WTC11 (cell line): Measurements from ENCODE around the gene MAMLD1. TPM values are rescaled to one million over a fixed set of nuclear protein-coding genes. Genes with fewer than 3 reads are reported as not detected.

Experiments used
- ATAC-seq: fragments of 200-7000 bp; cut with Tn5 transposase; 2 replicates; pipeline ENCODE4 v1.10.0; 2021; ENCODE audit warnings: mild to moderate bottlenecking, moderate library complexity
- CTCF ChIA-PET: fragments of 300-600 bp; sonication (Branson Sonifier 250); formaldehyde crosslinking; loops from one replicate; lab custom pipeline; 2021; ENCODE audit warnings: antibody characterized with exemption; lab: Charles Lee
- POLR2A ChIA-PET: fragments of 350-600 bp; sonication (Branson Sonifier 250); formaldehyde crosslinking; loops from one replicate; lab custom pipeline; 2021; ENCODE audit warnings: antibody characterized with exemption; lab: Charles Lee
- DNase-seq: peaks from one replicate; pipeline ENCODE4 v3.0.0; 2021; ENCODE audit warnings: low spot score
- H3K27ac Mint-ChIP-seq: 2 replicates; pipeline ENCODE4 v1.8.0; 2021; ENCODE audit warnings: mixed read lengths
- H3K27me3 Mint-ChIP-seq: 2 replicates; pipeline ENCODE4 v1.8.0; 2021; ENCODE audit warnings: low read depth, mild to moderate bottlenecking, moderate library complexity, mixed read lengths
- H3K36me3 Mint-ChIP-seq: 2 replicates; pipeline ENCODE4 v1.8.0; 2021; ENCODE audit warnings: mixed read lengths
- H3K4me1 Mint-ChIP-seq: 2 replicates; pipeline ENCODE4 v1.8.0; 2022; ENCODE audit warnings: mixed read lengths
- H3K4me3 Mint-ChIP-seq: 2 replicates; pipeline ENCODE4 v1.8.0; 2021; ENCODE audit warnings: mild to moderate bottlenecking, moderate library complexity, mixed read lengths
- H3K9me3 Mint-ChIP-seq: 2 replicates; pipeline ENCODE4 v1.8.0; 2021; ENCODE audit warnings: mixed read lengths
- ELF4 ChIP-seq: sonication (generic); formaldehyde crosslinking; IDR thresholded peaks from 2 replicates; pipeline ENCODE4 v1.8.1; 2022; ENCODE audit warnings: low read depth, mild to moderate bottlenecking, moderate library complexity, missing genetic modification reagents
- ERG ChIP-seq: fragments of 250-450 bp; sonication (Bioruptor Pico); IDR thresholded peaks from 2 replicates; pipeline ENCODE4 v1.8.0; 2021; ENCODE audit warnings: mild to moderate bottlenecking
- FOXJ3 ChIP-seq: sonication (generic); formaldehyde crosslinking; IDR thresholded peaks from 2 replicates; pipeline ENCODE4 v1.9.0; 2021; ENCODE audit warnings: missing genetic modification reagents, mild to moderate bottlenecking, borderline replicate concordance
- NFE2L1 ChIP-seq: sonication (generic); formaldehyde crosslinking; IDR thresholded peaks from 2 replicates; pipeline ENCODE4 v1.8.1; 2023; ENCODE audit warnings: missing genetic modification reagents
- NR1H2 ChIP-seq: sonication (generic); formaldehyde crosslinking; IDR thresholded peaks from 2 replicates; pipeline ENCODE4 v1.9.0; 2021; ENCODE audit warnings: mild to moderate bottlenecking, moderate library complexity, missing genetic modification reagents
- NR2C2 ChIP-seq: sonication (generic); formaldehyde crosslinking; IDR thresholded peaks from 2 replicates; pipeline ENCODE4 v1.8.0; 2022; ENCODE audit warnings: mild to moderate bottlenecking, missing genetic modification reagents
- PRDM15 ChIP-seq: sonication (generic); formaldehyde crosslinking; IDR thresholded peaks from 2 replicates; pipeline ENCODE4 v1.8.0; 2022; ENCODE audit warnings: missing genetic modification reagents
- STAT6 ChIP-seq: sonication (generic); formaldehyde crosslinking; conservative IDR thresholded peaks from 2 replicates; pipeline ENCODE4 v1.8.1; 2023; ENCODE audit warnings: mild to moderate bottlenecking, low read depth, missing genetic modification reagents, moderate library complexity
- TEAD4 ChIP-seq: sonication (generic); formaldehyde crosslinking; IDR thresholded peaks from 2 replicates; pipeline ENCODE4 v1.8.0; 2022; ENCODE audit warnings: mild to moderate bottlenecking, missing genetic modification reagents
- total RNA-seq: library from RNA; stranded (reverse); gene quantifications from 3 replicates; pipeline ENCODE4 v1.2.3, GENCODE V29; 2021
- TF ChIP-seq, protein P1 (sequence below): sonication (generic); formaldehyde crosslinking; IDR thresholded peaks from 2 replicates; pipeline ENCODE4 v1.8.1; 2023; ENCODE audit warnings: mild to moderate bottlenecking, moderate library complexity, missing genetic modification reagents
- TF ChIP-seq, protein P2 (sequence below): fragments of 250-450 bp; sonication (Bioruptor Pico); IDR thresholded peaks from 2 replicates; pipeline ENCODE4 v2.1.2; 2022; ENCODE audit warnings: mild to moderate bottlenecking, moderate library complexity
- TF ChIP-seq, protein P3 (sequence below): sonication (generic); formaldehyde crosslinking; IDR thresholded peaks from 2 replicates; pipeline ENCODE4 v1.8.1; 2023; ENCODE audit warnings: mild to moderate bottlenecking, missing genetic modification reagents, moderate library complexity
- TF ChIP-seq, protein P4 (sequence below): sonication (generic); formaldehyde crosslinking; IDR thresholded peaks from 2 replicates; pipeline ENCODE4 v1.8.0; 2023; ENCODE audit warnings: missing genetic modification reagents, mild to moderate bottlenecking, borderline replicate concordance

Gene MAMLD1
- total RNA-seq, 1 experiment from 2014 or later = 0.35 TPM

DNA sequence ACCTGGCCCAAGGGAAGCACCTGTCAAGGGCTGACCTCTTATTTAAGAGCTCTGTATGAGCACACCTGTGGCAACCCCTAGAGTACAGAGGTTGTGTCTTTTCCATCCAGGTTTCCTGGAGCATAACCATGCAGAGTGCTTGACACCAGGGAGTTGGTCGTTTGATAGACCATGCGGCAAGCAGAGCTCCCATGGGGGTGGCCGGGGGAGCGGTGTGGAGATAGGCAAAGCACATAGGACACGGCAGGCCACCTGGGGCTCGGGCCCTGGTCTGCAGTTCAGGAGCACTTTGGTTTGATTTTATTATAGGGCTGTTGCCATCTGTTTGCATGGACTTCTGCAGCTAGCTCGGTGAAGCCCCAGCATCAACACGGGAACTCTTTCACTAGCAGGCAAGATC lies 110.3 kb downstream of the MAMLD1 start (continued):
- TF ChIP-seq ERG (CRISPR knock-in tag) = no peak

- H3K27ac Mint-ChIP-seq = no peak overlapping the region
- H3K4me1 Mint-ChIP-seq = 0 out of 2 replicates have a peak, but pooled peaks cover 3% of the 10 kb centered on the region
- no peak for DNase-seq
- no peak overlapping the region for H3K4me3 Mint-ChIP-seq
- POLR2A ChIA-PET = no interaction called here
- no peak for ATAC-seq
- CTCF ChIA-PET = no interaction called here
- no peaks in the 10 kb centered on the region for H3K27me3 Mint-ChIP-seq
- TF ChIP-seq ELF4 (no peak), STAT6 (no peak), NFE2L1 (no peak), TEAD4 (no peak), NR1H2 (no peak), PRDM15 (CRISPR knock-in tag) (no peak), NR2C2 (CRISPR knock-in tag) (no peak), FOXJ3 (no peak)
- TF ChIP-seq, protein P1, sequence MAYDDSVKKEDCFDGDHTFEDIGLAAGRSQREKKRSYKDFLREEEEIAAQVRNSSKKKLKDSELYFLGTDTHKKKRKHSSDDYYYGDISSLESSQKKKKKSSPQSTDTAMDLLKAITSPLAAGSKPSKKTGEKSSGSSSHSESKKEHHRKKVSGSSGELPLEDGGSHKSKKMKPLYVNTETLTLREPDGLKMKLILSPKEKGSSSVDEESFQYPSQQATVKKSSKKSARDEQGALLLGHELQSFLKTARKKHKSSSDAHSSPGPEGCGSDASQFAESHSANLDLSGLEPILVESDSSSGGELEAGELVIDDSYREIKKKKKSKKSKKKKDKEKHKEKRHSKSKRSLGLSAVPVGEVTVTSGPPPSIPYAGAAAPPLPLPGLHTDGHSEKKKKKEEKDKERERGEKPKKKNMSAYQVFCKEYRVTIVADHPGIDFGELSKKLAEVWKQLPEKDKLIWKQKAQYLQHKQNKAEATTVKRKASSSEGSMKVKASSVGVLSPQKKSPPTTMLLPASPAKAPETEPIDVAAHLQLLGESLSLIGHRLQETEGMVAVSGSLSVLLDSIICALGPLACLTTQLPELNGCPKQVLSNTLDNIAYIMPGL (CRISPR knock-in tag) = no peak
- TF ChIP-seq, protein P2, sequence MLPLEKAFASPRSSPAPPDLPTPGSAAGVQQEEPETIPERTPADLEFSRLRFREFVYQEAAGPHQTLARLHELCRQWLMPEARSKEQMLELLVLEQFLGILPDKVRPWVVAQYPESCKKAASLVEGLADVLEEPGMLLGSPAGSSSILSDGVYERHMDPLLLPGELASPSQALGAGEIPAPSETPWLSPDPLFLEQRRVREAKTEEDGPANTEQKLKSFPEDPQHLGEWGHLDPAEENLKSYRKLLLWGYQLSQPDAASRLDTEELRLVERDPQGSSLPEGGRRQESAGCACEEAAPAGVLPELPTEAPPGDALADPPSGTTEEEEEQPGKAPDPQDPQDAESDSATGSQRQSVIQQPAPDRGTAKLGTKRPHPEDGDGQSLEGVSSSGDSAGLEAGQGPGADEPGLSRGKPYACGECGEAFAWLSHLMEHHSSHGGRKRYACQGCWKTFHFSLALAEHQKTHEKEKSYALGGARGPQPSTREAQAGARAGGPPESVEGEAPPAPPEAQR (CRISPR knock-in tag) = no peak
- TF ChIP-seq, protein P3, sequence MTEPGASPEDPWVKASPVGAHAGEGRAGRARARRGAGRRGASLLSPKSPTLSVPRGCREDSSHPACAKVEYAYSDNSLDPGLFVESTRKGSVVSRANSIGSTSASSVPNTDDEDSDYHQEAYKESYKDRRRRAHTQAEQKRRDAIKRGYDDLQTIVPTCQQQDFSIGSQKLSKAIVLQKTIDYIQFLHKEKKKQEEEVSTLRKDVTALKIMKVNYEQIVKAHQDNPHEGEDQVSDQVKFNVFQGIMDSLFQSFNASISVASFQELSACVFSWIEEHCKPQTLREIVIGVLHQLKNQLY = no peak
- TF ChIP-seq, protein P4, sequence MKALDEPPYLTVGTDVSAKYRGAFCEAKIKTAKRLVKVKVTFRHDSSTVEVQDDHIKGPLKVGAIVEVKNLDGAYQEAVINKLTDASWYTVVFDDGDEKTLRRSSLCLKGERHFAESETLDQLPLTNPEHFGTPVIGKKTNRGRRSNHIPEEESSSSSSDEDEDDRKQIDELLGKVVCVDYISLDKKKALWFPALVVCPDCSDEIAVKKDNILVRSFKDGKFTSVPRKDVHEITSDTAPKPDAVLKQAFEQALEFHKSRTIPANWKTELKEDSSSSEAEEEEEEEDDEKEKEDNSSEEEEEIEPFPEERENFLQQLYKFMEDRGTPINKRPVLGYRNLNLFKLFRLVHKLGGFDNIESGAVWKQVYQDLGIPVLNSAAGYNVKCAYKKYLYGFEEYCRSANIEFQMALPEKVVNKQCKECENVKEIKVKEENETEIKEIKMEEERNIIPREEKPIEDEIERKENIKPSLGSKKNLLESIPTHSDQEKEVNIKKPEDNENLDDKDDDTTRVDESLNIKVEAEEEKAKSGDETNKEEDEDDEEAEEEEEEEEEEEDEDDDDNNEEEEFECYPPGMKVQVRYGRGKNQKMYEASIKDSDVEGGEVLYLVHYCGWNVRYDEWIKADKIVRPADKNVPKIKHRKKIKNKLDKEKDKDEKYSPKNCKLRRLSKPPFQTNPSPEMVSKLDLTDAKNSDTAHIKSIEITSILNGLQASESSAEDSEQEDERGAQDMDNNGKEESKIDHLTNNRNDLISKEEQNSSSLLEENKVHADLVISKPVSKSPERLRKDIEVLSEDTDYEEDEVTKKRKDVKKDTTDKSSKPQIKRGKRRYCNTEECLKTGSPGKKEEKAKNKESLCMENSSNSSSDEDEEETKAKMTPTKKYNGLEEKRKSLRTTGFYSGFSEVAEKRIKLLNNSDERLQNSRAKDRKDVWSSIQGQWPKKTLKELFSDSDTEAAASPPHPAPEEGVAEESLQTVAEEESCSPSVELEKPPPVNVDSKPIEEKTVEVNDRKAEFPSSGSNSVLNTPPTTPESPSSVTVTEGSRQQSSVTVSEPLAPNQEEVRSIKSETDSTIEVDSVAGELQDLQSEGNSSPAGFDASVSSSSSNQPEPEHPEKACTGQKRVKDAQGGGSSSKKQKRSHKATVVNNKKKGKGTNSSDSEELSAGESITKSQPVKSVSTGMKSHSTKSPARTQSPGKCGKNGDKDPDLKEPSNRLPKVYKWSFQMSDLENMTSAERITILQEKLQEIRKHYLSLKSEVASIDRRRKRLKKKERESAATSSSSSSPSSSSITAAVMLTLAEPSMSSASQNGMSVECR = no peak
- H3K9me3 Mint-ChIP-seq = no peaks in the 10 kb centered on the region
- H3K36me3 Mint-ChIP-seq = no peaks in the 10 kb centered on the region
These were observed 112.3 kb downstream of the MAMLD1 start for GRCh38 chrX:150475461-150475860.
